ENCODE measurements around the gene CACNA2D1.

The CACNA2D1 gene

DNA sequence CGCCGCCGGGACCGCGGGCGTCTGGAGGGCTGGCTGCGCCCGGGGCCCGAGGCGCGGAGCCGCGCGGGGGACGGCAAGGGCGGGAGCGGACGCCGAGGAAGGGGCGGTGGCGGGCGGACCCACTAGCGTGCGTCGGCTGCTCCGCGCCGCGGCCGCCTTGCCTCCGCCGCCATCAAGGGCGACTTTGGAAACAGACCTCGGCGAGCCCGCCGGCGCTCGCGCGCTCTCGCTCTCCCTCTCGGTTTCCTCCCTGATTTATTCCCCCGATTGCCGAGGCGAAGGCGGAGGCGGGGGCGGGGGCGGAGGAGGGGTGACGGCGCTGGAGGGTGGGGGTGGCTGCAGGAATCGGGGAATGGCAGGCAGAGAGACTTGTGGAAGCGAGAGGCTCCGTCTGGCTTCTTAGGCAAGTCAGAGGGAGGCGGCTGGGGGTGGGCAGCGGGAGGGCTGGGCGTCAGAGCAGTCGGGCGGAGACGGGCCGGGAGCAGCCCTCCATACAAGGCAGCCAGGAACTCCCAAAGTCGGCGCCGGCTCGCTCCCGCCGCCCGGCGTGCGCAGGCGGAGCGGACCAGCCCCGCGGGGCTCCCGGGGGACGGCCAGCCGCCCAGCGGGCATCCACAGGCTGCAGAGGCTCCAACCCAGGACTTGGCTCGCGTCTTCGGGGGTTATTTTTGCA, at the start of gene CACNA2D1:
Gene CACNA2D1, minus strand, starts transcription at position 231 of the 673 bp plus-strand sequence.
- H3K4me3 ChIP-seq (ENCODE audit: low read depth, low read length), result peak within 1 kb of the TSS; percentile 77
- DNase-seq (ENCODE audit: low read depth), result peak; percentile 71

DNA sequence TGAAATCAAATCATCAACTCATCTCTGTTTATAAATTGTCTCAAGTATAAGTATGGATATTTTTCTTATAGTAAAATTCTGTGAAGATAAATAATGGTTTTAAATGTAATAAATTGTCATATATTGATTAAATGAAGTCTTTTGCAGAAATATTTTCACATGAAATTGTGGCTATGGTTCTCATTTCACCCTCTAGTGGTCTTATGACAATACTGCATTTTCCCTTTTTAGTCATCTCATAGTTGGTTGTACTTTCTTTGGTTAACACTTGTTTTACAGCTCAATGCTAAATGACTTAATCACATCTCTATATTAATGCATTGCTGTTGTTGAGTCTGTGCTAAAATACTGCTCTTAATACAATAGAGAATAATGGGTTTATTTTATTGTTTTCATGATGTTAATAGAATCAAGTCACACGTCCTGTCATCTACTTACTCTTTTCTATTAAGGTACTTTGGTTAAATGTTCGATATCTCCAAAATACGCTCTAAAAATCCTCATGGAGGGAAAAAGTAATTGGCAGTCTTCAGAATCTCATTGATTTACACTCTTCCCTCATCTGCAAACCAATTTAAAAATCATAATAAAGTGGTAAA, 38.0 kb upstream of the CACNA2D1 start:
- DNase-seq (ENCODE audit: low read depth), result no peak
- no peak overlapping the region for H3K4me3 ChIP-seq (ENCODE audit: low read depth, low read length)

DNA sequence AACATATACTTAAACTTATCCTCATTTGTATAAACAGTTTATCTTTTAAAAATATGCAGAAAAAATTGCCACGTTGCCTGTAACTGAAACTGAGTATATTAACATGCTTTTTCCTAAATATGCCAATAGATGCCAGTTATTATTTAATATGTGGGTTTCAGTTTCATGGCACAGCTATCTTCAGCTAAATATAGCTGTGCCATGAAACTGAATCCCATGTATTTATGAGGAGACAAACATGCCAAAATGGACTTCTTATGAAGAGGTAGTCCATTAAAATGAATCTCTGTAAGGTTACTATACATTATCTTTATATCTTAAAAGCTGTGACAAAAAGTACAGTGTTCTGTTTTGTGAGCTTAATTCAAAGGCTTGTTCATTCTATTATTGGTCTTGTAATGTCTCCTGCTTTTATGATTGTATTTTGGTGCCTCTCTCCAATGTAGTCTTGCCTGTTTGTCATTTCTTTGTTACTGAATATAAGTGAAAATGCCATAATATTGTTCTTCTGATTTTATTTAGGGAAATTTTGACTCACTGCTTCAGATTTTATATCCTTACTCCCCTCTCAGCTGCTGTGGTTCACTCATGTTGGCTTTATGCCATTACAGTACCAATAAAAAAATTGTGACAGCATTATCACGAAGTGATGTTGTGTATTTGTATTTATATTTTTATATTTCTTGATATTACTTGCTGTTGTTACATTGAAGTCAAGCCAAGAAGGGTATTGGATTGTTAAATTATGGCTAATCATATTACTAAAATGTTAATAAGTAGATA, 34.3 kb upstream of the CACNA2D1 start:
- DNase-seq (ENCODE audit: low read depth), result no peak
- no peak overlapping the region for H3K4me3 ChIP-seq (ENCODE audit: low read depth, low read length)

DNA sequence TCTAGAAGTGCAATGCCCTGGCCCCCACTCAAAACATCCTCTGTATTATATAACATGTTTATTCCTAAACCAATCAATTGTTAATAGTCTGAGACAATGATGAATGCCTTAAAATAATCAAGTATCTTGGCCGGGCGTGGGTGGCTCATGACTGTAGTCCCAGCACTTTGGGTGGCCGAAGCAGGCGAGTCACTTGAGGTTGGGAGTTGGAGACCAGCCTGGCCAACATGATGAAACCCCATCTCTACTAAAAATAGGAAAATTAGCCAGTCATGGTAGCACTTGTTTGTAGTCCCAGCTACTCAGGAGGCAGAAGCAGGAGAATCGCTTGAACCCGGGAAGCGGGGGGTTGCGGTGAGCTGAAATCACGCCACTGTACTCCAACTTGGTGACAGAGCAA, 29.4 kb upstream of the CACNA2D1 start:
- DNase-seq (ENCODE audit: low read depth), result no peak
- H3K4me3 ChIP-seq (ENCODE audit: low read depth, low read length), result no peak overlapping the region

DNA sequence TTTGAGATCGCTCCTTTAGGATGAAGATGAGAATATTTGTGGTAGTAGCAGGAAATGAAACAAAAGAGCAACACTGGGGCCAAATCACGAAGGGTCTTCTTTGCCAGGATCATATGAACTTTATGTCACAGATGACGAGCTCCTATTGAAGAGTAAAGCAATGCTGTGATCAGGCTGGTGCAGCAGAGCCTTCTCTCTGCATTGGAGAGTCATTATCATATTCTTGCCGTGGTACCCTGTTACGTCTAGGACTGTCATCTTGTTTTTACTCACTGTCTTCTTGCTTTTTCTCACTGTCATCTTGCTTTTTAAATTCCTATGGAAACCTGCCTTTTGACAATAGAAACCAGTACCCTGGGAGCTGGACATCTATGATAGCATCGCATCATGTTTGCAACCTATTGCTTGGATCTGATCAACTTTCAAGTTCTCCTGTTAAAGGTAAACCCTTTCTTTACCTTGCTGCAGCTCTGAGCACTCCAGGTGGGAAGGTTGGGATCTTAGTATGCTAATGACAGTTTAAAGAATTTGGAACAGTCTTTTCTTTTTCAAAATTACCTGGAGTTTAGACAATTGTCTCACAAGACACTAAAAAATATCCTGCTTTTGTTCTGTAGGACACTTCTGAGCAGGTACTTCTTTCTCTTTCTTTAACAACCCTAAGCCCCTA, 27.9 kb upstream of the CACNA2D1 start:
- DNase-seq (ENCODE audit: low read depth), result no peak
- no peak overlapping the region for H3K4me3 ChIP-seq (ENCODE audit: low read depth, low read length)

DNA sequence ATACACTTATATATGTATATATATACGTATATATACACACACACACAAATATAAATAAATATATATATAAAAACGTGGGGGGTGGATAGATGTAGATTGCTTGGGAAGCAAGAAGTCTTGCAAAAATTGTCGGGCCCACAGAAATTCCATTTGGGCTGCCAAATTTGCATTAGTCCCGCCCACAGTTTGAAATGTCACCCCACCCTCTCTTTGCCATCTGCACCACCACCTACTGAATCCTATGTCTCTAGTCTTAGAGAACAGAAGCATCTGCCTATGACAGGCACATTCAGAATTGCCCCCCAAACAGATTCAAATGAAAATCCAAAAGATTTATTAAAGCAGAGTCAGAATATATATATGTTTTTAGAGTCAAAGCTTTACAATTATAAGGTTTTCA, 25.6 kb upstream of the CACNA2D1 start:
- no peak overlapping the region for H3K4me3 ChIP-seq (ENCODE audit: low read depth, low read length)
- DNase-seq (ENCODE audit: low read depth), result no peak

DNA sequence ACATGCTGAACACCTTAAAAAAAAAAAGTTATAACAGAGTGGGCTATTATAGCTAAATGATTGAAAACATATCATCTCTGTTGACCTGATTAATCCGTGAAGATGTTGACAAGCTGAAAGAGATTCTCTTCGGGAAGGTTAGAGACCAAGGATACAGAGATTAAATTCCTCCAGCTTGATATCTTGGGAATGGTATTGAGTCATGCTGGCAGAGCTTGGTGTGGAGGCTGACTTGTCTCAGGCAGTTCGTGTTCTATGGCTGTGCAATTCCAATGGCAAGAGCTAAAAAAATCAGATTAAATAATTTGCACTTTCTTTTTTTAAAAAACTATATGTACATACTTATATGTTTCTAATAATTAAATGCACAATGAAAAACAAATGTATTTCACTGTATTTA, 24.9 kb upstream of the CACNA2D1 start:
- H3K4me3 ChIP-seq (ENCODE audit: low read depth, low read length), result no peak overlapping the region
- DNase-seq (ENCODE audit: low read depth), result no peak

DNA sequence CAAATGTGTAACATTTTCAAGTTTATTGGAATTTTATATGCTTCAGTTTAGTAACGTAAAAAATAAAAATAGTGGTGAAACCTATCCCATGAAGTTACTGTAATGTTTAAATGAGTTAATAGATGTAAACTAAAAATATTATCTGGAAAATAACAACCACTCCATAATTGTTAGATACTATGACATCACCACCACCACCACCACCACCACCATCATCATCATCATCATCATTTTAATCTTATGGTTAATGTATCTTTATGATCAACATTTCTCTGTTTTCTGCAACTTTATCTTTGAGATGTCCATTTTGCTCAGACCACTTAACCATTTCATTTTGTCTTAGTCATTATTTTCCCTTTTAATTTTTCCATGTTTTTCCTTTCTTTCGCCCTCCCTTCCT, 23.4 kb upstream of the CACNA2D1 start:
- no peak overlapping the region for H3K4me3 ChIP-seq (ENCODE audit: low read depth, low read length)

DNA sequence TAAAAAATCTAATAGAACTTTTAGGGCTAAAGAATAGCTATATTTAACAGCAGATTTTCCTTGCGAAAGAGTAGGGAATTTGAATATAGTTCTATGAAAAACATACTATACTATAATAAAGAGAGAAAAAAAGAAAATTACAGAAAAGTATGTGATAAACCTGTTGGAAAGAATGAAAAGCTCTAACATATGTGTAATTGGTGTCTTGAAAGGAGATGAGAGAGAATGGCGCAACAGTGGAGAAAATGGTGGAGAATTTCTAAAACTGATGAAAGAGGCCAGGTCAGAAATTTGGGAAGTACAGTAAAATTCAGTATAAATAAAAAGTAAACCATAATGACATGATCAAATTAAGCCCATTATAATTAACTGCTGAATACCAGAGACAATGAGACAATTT, 20.8 kb upstream of the CACNA2D1 start:
- H3K4me3 ChIP-seq (ENCODE audit: low read depth, low read length), result no peak overlapping the region
- no peak for DNase-seq (ENCODE audit: low read depth)

More for the DNA sequence above, 23.4 kb upstream of the CACNA2D1 start:
- no peak for DNase-seq (ENCODE audit: low read depth)

DNA sequence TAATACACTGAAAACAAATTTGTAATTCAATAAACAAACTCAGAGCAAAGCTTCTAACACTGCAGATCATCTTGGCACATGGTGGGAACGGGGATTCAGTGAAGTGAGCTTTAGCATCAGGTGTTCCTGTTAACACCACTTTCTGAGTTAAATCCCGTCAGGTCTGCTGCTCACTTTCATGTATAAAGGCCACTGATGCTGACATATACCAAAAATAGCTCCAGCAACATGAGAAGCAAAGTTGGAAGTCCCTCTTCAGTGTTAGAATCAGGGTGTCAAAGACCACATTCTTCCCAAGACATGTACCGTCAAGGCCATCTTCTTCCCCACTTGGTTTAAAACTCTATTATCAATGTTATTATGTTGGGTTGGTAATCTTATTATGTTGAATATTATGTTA, 11.7 kb upstream of the CACNA2D1 start:
- DNase-seq (ENCODE audit: low read depth), result no peak
- H3K4me3 ChIP-seq (ENCODE audit: low read depth, low read length), result no peak overlapping the region

DNA sequence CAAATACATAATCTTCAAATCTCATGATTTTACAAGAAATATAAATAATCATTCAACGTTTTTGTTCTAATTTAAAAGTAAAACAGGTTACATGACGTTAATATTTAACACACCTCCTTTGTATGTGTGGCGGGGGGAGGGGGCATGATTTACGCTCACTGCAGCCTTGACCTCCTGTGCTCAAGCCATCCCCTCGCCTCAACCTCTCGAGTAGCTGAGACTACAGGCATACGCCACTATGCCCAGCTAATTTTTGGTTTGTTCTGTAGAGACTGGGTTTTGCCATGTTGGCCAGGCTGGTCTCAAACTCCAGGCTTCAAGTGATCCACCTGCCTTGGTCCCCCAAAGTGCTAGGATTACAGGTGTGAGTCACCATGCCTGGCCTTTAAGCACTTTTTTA, 7.2 kb upstream of the CACNA2D1 start:
- H3K4me3 ChIP-seq (ENCODE audit: low read depth, low read length), result no peak overlapping the region
- no peak for DNase-seq (ENCODE audit: low read depth)

DNA sequence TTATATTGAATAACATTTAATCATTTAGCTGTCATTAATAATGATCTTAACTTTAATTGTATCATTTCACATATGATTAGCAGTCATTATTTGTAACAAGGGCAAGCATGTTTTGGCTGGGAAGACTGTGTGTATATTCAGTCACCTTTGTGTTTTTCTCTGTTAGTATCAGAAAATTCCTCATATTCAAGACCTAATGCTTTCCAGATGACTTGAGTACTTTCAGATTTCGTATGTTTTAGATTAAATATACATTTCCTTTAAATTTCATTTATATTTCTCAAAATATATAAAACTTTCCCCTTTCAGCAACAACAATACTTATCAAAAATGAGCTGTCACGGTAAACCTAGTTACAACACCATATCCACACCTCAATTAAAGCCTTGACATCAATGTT, 6.3 kb upstream of the CACNA2D1 start:
- no peak for DNase-seq (ENCODE audit: low read depth)
- no peak overlapping the region for H3K4me3 ChIP-seq (ENCODE audit: low read depth, low read length)

DNA sequence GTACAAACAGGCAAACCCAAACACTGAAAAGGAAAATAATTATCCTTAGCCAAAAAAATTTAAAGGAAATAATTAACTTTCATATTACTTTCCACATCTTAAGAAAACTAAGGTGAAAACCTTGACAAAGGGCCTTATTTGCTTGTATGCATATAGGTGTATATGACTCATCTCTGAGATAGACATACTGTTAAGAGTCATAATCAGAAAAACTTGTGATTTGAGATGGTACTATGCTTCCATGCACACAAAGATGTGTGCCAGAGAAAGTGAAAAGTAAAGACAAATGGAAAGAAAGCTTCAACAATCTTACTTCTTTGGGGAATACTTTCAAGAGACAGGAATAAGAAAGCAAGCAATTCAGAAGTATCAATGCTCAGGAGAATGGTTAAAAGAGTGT, 3.3 kb upstream of the CACNA2D1 start:
- no peak for DNase-seq (ENCODE audit: low read depth)
- no peak overlapping the region for H3K4me3 ChIP-seq (ENCODE audit: low read depth, low read length)

DNA sequence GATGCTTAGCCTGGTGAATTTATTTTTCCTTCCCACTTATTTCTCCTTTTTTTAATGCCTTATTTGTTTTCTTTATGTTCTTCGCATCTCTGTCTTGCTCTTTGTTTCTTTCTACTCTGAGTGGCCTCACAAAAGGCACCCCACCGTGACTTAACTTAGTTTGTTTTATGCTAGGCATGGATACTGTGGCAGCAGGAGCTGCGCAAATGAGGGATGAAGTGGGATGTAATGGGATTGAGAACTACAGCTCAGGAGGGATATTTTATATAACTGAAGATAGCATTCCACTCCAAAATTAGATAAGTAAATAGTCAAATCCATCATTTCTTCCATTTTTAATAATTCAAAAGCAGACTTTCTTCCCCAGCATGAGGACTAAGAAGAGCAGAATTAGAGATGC, 1.7 kb upstream of the CACNA2D1 start:
- DNase-seq (ENCODE audit: low read depth), result no peak
- H3K4me3 ChIP-seq (ENCODE audit: low read depth, low read length), result no peak overlapping the region

DNA sequence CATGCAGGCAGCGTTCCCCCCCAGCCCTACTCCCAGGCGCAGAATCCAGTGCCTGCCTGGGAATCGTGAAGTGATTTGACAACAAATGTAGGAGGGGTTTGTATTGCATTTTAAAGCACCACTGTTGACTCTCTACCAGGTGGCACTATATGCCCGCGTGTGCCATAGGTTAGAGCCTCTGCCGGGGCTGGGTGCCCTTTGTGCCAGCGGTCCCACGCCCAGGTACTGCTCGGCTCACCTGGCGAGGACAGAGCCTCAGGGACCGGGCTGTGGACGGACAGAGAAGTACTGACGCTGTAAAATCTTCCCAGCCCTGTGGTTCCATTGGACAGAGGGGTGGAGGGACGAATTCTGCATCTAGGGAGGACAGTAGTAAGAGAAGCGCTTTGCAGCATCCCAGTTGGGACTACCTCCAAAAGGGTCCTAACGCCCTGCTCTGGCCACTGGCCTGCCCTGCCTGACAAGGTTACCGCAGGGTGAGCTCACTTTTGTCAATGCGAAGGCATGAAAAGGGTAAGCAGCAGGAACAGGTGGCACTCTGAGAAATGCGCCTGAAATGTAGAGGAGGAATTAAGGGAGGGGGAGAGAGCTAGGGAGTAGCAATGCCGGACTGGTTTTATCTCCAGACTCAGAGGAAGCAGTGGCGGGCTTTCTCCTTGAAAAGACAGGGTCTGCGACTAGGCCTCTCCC, 788 bp upstream of the CACNA2D1 start:
- peak overlapping the region; percentile 77 for H3K4me3 ChIP-seq (ENCODE audit: low read depth, low read length)

DNA sequence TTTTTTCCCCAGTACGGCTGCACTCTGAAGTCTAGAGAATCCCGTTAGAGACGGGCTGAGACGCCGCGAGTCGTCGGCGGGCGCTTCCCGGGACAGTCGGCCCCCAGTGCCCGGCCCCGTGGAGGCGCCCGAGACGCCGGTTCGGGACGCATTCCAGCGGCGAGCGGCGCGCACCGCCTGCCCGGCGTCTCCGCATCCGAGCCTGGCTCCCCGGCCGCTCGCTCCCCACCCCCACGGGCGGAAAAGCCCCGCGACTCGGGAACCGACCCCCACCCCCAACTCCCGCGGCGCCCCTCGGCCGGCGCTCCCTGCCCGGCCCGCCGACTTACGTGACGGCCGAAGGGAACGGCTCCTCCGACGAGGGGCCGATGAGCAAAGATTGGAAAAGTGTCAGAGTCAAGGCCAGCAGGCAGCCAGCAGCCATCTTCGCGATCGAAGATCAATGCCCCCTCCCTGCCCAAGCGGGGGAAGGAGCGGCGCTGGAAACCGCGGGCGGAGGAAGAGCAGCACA, 486 bp downstream of the CACNA2D1 start:
- DNase-seq (ENCODE audit: low read depth), result no peak
- H3K4me3 ChIP-seq (ENCODE audit: low read depth, low read length), result peak overlapping the region; percentile 77

More for the DNA sequence above, 788 bp upstream of the CACNA2D1 start:
- DNase-seq (ENCODE audit: low read depth), result no peak

DNA sequence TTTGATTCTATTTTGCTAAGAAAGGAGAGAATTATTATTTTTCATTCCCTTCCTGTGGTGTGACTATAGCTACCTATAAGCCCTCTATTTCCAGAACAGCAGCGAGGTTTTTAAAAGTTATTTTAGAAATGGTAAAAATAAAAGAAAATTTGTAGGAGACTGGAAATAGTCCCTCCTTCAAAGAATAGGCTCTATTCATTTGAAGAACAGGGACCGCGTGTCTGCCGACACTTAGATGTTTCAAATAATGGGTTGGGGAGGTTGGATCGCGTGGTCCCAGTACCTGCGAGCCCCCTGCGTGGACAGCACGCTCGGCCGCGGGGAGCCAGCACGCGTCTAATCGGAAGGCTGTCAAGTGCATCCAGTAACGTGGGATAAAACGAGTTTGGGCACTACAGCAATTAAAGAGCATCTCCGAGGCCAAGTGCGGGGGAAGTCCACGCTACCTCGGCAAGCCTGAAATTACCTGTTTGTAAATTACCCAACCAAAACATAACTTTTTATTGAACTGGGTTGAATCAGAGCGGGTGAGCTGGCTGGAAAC, 1.0 kb downstream of the CACNA2D1 start:
- no peak for DNase-seq (ENCODE audit: low read depth)
- peak overlapping the region; percentile 77 for H3K4me3 ChIP-seq (ENCODE audit: low read depth, low read length)

DNA sequence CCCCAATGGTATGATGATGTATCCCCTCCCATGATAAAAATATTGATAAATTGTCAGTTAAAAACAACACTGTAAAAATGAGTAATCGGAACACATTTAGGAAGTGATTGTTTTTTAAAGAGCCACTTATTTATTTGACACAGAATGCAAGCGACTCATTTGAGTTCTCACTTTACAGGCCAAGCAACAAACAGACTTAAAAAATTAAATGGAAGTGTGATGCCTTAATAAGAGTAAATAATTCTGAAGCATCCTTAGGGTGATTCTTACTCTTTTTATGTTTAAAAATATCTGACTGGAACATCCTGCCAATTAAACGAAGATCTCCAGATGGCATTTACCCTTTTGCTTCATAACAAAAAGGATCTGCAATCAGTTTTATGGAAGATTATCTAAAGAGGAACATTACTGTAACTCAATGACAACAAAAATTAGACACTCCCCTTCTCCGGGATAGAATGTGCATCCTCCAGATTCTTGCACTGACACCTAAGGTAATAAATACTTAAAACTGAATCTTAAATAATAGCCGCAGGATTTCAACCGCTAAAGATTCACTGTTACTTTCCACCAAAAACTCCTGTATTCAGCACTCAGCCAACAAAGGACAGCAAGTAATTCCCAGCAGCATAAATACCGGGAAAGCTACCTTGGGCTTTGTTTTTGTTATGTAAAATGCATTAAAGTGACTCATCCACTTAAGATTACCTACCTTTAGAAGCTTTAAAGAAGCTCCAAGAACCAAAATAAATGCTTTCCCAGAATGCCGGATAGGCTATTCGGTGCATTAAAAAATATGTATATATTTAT, 1.7 kb downstream of the CACNA2D1 start:
- DNase-seq (ENCODE audit: low read depth), result no peak
- peak overlapping the region; percentile 77 for H3K4me3 ChIP-seq (ENCODE audit: low read depth, low read length)
